HG03103 (cell line): ENCODE data around the gene RASL12.
"Not testable (repeated sequence)": the region's sequence is repeated elsewhere in the genome, so short reads cannot be mapped to it uniquely, and the experiment has no call there.

Experiments
- ATAC-seq: cut with Tn5 transposase; IDR thresholded peaks from one replicate; pipeline ENCODE4 v1.9.1; 2021; ENCODE audit warnings: low read depth; ENCODE audit not compliant: unreplicated experiment

Gene RASL12

DNA sequence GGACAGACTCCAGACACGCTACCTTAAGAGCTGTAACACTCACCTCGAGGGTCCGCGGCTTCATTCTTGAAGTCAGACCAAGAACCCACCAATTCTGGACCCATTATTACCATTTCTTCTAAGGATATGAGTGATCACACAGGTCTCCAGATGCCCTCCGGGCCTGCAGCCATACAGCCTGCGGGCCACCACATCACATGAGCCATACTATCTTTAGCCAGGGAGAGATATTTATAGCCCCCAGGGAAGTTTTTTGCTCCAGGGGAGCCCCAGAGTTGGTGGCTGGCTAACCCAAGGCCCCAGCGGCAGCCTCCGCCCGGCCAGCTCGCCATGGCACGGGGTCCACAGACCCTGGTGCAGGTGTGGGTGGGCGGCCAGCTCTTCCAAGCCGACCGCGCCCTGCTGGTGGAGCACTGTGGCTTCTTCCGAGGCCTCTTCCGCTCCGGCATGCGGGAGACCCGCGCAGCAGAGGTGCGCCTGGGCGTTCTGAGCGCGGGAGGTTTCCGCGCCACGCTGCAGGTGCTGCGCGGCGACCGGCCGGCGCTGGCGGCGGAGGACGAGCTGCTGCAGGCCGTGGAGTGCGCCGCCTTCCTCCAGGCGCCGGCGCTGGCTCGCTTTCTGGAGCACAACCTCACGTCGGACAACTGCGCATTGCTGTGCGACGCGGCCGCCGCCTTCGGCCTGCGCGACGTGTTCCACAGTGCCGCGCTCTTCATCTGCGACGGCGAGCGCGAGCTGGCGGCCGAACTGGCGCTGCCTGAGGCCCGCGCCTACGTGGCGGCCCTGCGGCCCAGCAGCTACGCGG lies 8.9 kb upstream of the RASL12 start, which contains the start of gene KBTBD13:
TSS of gene KBTBD13 (plus strand) at position 261 of the 805 bp plus-strand sequence. CDS start at position 331, 70 bp downstream.
- ATAC-seq = no peak

DNA sequence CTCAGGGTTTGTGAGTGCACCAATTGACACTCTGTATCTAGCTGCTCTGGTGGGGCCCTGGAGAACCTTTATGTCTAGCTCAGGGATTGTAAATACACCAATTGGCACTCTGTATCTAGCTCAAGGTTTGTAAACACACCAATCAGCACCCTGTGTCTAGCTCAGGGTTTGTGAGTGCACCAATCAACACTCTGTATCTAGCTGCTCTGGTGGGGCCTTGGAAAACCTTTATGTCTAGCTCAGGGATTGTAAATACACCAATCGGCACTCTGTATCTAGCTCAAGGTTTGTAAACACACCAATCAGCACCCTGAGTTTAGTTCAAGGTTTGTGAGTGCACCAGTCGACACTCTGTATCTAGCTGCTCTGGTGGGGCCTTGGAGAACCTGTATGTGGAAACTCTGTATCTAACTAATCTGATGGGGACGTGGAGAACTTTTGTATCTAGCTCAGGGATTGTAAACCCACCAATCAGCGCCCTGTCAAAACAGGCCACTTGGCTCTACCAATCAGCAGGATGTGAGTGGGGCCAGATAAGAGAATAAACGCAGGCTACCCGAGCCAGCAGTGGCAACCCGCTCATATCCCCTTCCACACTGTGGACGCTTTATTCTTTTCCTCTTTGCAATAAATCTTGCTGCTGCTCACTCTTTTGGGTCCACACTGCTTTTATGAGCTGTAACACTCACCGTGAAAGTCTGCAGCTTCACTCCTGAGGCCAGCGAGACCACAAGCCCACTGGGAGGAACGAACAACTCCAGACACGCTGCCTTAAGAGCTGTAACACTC lies 8.0 kb upstream of the RASL12 start:
- ATAC-seq = not testable (repeated sequence)

DNA sequence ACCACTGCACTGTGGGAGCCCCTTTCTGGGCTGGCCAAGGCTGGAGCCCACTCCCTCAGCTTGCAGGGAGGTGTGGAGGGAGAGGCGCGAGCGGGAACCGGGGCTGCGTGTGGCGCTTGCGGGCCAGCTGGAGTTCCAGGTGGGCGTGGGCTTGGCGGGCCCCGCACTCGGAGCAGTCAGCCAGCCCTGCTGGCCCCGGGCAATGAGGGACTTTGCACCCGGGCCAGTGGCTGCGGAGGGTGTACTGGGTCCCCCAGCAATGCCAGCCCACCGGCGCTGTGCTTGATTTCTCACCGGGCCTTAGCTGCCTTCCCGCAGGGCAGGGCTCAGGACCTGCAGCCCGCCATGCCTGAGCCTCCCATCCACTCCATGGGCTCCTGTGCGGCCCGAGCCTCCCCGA lies 7.2 kb upstream of the RASL12 start:
- not testable (repeated sequence) for ATAC-seq

DNA sequence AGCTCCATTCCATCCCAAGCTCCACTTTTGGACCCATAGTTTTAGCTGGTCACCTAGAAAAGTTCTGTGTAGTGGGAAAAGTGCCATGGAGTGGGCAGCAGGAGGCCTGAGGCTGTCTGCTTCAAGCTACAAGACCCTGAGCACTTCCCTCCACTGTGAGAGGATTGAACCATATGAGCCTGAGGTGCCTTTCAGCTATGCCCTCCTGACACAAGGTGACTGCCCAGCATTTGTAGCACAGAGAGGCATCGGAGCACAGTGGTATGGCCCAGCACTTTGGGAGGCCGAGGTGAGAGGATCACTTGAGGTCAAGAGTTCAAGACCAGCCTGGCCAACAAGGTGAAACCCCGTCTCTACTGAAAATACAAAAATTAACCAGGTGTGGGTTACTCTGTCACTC lies 4.8 kb upstream of the RASL12 start:
- no peak for ATAC-seq

DNA sequence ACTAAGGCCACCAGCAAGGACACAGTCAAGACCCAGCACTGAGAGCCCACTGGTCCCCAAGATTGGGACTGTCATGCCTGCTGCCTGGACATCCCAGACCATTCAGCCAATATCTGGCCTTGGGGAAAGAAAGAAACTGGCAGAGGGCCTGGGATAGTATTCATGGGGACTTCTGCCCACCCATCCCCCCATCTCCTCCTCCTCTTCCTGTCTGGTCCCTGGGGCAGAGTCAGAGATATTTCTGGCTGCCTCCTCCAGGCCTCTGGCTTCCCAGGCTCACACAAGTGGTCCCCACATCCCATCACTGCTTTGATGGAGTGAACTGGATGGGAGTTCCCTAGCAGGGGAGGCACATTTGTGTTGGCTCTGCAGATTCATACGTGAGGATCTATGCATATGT lies 4.2 kb upstream of the RASL12 start:
- no peak for ATAC-seq

DNA sequence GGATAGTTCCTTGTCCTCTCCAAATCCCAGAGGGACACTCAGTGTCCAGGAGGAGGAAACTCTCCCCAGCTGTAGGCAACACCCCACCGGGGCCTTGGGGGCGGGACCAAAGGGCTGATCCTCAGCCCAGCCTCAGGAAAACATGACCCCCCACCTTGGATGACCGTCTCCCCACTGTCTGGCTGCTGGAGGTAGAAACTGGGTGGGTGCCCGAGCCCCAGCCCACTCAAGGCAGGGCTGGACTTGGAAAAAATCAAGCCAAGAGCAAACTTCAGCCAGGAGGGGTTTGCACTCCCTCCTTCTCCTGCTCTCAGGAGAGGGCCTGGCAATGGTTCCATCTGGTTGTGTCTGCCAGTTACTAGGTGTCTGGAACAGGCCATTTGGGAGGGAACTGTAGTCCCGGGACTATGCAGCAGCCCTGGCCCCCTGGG lies 3.6 kb upstream of the RASL12 start:
- ATAC-seq = no peak

DNA sequence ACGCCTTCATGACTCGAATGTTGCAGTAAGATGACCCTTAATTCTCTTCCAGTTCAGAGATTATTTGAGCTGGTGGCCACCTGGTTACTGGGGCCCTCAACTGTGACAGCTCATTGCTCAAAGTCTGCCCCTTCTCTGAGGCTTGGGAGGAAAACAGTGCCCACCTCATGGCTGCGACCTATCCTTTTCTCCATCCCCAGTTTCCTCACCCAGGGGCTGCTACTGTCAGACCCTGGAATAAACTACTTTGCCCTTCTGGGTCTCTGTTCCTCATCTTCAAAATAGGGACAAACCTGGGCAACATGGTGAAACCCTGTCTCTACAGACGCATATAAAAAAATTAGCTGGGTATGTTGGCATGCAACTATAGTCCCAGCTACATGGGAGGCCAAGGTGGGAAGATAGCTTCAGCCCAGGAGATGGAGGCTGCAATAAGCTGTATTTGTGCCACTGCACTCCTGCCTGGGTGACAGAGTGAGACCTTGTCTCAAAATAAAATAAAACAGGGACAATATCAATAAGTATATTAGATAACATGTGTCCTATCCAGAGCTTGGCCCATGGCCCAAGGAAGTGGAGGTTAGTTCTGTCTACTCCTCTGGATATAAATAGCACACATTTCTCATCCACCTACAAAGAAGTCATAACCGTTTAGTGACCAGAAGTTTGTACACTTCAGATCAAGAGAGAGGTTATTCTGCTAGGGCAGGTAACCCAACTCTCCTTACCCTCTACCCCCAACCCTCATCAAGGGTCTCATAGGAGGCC lies 2.2 kb upstream of the RASL12 start:
- no peak for ATAC-seq

DNA sequence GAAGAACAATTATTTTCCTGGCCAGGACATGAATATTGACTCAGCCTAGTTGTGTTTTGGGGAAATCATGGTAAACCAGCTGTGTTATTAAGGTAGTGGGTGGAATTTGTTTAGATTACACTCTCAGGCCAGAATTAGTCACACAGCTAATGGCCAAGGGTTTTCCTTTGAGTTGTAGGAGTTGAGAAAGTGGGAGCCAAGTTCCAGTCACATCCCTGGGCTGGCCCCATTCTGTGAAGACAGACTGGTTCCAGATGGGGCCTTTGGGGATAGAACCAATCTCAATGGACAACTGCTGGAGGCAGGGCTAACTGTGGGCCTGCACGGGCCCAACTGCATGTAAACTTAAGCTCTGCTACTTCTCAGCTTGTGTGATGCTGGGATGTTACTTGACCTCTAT lies 1.4 kb upstream of the RASL12 start:
- ATAC-seq = no peak

DNA sequence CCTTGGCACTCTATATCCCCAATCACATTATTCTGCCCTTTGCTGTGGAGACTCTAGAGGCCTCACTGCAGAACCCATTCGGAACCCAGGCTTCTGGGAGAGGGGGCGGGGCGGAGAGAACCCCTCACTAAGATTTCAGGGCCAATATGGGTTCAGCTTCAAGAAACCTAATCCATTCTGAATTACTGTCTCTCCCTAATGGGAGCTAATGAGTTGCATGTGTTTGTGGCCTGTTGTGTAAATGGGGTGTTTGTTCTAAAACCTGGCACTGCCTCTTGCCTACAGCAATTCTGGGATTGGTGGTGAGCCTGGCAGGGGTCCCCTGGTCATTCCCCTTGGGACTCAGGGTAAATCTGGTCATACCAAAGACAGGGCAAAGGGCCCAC lies 605 bp upstream of the RASL12 start:
- ATAC-seq = no peak

DNA sequence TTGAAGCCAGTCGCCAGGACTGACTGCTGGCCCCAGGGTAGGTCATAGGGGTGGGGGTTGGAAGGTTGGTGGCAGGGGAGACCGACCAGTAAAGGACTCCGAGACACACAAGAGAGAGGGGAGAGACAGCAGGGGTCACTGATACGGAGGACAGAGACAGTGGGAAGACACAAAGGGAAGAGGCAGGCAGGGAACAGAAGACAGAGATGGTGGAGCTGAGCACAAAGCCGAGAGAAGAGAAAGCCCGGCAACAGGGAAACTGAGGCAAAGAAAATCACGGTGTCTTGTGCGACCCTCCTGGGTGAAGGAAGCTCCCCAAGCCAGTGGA lies 510 bp downstream of the RASL12 start:
- no peak for ATAC-seq

DNA sequence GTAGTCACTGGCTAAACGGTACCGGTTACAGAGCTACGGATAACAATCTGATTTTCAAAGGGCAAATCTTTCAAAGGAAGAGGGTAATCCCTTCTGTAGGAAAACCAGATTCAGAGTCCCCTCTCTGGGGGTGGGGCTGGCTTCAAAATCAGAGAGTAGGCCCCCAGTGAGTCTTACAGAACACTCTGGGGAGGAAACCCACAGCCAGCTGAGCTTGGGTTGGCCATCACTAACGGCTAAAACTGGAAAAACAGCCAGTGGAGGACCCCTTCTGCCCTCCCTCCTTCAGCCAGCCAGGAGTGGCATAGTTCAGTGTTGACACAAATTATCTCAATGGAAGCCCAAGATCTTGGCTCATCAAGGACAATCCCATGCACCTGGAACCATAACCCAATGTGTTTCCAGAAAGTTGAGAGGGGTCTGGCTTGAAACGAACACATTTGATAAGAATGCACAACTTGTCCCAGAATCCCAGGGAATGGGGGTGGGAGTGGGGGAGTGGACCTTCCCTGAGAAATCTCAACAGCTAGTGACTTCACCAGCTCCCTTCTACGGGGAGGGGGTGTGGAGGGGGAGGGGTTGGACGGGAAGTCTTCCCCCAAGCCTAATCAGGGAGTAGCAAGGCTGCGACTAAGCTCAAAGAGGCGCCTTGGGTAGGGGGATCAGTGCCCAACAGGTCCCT lies 1.0 kb downstream of the RASL12 start:
- ATAC-seq = no peak

DNA sequence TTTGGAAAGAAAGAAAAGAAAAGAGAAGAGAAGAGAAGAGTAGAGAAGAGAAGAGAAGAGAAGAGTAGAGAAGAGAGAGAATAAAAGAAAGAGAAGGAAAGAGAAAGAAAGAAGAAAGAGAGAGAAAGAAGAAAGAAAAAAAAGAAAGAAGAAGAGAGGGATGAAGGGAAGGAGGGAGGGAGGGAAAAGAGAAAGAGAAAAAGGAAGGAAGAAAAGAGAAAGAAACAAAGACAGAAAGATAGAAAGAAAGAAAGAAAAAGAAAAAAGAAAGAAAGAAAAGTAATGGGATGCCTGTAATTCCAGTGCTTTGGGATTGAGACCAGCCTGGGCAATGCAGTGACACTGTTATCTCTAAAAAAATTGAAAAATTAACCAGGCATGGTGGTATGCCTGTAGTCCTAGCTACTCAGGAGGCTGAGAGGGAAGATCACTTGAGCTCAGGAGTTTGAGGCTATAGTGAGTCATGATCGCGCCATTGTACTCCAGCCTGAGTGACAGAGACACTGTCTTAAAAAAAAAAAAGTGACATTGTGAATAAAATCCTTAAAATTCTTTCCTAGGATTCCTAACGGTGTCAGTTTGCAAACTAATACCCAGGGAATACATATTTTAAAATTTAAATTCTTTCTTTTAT lies 1.7 kb downstream of the RASL12 start:
- no peak for ATAC-seq

DNA sequence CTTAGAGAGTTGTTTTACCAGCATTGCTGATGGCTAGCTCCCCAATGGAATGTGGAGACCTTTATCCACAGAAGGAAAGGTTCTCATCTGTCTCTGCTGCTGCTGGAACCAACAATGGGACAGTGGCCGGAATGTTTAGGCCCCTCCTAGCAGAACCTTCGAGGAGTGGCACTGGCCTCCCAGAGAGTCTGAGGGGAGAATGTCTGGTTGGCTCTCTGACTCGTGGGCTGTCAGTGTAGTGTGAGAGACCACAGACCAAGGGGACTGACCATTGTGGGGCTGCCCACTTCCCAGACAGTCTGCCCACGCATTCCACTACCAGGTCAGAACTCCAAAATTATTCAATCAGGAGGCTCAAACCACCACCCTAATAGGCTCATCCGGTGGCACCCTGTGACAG lies 5.1 kb downstream of the RASL12 start:
- no peak for ATAC-seq

DNA sequence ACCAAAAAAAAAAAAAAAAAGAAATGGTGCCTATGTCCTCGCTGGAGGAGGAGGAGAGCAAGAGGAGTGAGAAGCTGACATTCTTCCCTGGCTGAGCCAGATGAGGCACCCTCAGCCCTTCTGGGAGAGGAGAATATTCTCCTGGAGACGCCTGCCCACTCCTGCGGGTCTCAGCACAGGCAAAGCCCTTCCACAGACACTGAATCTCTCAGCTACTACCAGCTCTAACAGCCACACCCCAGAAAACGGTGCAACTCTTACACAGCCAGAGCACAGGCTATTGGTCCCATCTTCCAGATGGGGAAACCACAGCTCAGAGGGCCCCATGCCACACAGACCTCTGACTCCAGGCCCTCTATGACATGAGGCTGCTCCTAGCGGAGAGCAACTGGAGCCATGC lies 5.7 kb downstream of the RASL12 start:
- ATAC-seq = no peak

DNA sequence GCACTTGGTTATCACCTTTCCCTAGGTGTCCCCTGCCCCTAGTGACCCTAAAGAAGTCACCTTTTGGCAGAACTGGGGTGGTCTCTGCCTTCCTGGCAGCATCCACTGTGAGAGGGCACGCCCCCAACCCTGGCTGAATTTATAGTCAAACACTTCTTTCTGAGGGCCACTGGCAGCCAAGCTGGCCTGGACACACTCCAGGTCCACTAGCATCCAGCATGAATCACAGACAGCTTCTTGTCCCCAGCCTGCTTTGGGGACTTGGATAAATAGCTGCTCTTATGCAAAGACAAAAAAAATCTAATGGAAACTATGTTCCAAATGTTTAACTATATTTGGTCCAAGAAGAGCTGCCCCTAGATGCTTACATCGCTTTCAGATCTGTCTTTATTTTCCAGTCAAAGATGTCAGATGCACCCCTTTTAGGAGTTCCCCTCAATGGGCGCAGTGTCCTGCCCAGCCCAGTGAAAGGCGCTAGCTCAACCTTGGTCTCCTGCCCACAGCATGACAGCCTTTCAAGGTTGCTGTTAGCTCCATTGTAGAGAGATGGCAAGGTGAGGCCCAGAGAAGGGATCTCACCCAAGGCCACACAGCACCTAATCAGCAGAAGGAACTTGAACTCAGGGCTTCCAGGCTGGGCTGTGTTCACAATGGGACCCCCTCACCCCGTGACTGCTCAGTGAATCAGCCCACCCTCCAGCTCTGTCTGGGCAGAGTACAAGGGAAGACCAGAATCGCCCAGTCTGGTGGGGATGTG lies 7.0 kb downstream of the RASL12 start:
- no peak for ATAC-seq

DNA sequence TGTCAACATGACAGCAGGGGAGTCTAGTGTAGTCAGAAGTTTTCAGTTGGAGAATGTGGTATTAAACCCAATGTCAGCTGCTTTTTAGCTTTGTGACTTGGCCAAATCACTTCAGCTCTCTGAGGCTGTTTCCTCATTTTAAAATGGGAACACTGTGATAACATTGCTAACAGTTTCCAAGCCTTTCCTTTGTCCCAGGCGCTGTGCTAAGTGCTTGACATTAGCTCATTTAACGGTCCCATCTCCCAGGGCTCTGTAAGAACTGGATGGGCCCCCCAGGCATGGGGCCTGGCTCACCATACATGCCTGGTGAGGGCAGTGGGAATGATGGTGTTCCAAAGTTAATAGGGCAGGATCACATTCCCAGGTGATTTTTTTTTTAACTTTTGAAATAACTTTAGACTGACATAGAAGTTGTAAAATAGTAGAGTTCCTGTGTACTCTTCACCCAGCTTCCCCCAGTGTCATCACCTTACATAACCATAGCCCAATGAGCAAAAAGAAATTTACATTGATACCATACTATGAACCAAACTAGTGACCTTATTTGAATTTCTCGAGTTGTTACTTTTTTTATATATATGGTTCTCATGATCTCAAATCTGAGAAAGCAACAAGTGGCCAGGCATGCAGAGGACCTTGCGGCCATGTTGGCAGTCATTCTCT lies 7.7 kb downstream of the RASL12 start:
- no peak for ATAC-seq

DNA sequence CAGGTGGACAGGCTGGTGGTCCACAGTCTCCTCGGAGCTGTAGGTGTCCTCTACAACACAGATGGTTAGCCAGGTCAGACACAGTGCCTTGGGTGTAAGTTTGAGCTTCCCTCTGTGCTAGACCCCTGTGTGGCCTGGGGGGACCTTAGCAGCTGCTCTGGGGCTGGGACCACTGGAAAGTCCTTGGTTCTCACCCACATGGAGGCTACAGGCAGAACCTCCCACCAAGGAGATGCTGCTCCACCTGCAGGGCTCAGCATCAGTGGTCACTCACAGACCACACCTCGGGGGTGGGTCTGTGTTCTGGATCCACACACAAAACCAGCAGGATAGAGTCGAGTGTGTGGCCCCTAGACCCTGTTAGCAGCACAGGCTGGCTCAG lies 8.4 kb downstream of the RASL12 start:
- ATAC-seq = no peak

DNA sequence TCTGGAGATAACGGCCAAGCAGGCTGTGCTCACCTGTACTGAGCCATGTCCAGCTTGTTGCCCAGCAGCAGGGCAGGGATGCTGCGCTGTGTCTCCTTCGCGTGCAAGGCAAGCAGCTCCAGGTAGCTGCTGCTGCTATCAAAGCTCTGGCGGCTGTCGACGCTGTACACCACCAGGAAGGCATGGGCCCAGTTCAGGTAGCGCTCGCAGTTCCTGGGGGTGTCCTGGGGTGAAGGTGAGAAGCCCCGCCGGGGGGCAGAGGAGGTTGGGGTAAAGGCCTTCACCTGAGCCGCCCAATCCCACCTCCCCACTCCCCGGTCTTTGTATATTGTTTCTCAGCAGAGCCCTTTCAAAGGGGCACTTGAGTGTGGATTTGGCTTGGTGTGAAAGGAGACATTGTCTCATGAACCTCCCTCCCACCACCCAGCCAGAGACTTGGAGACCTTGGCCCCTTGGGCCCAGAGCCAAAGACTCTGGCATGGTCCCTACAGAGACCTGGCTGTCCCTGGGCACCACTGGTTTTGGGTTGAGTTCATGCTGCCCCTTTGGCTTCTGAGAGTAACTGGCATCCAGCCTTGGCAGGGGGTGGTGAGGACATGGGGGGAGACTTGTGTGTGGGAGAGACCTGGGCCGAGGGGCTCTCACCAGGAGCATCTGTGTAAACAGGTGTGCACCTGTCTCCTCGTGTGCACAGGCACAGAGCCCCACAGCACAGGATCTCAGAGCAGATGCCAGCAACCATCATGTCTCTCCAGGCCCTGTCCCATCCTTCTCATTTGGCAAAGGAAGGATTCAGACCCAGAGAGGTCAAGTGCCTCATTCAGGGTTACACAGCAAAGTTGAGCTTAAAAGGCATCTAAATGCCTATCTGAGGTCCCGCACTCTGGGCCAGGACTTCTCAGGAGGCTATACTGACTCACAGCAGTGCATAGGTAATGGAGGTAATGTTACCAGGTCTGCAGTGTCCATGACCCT lies 9.1 kb downstream of the RASL12 start:
- no peak for ATAC-seq
